Hippocampal formation (tissue), 2 donors: ENCODE measurements around the gene LSS.
A peak's percentile ranks its signal among the peaks of the same experiment; 100 is the strongest.
"Not testable (repeated sequence)": the region's sequence is repeated elsewhere in the genome, so short reads cannot be mapped to it uniquely, and the experiment has no call there.

Source experiments
- DNase-seq, 2 donors: peaks; one replicate each; lab custom pipeline; 2025; lab: John Stamatoyannopoulos, UW

LSS gene

DNA sequence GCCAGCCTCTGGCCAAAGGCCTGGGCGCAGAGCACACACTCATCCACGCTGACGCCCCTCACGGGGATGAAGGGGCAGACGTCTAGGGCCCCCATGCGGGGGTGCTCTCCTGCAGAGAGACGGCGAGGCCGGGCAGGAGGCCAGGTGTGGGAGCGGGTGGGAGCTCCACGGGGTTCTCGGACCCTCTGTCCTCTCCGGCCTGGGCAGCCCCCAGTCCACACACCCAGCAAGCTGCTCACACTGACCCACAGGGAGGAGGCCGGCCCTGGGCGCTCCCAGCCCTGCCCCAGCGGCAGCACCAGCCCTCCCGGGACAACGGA, 75.7 kb downstream of the LSS start:
- DNase-seq, result no peak

DNA sequence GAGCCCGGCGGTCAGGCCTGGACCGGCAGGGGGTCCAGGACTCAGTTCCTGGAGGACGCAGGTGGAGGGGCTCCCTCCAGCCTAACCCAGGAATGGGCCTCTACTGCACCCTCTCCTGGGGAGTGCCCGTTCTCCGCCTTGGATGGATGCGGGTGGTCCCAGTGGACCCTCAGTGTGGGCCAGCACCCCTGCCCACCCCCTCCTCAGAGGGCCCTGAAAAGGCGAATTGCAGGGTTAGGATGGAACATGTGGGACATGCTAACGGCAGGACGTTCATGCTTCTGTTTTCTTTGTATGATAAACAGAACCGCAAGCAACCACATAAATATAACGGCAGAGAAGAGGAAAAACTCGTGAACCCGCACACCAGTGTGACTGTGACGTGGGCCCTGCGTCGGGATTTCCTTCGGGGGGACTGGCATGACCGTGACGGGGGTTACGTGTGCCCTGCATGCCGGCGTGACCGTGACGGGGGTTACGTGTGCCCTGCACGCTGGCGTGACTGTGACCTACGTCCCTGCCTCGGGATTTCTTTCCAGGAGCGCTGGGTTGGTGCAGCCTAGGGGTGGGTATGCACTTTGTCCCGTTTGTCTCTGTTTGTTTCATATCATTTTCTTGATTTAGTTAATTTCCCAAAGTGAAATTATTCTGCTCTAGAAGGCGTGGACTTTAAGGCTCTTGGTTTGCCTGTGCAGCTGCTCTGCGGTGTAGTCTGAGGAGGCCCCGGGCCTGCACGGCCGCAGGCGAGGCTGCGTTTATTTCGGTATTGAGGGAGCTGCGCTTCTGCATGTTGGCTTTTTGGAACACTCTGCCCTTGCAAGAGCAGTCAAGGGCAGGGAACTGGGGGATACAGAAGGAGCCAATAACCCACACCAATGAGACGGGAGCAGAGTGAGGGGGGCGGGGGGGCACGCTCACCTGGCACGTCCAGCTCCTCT, 76.3 kb downstream of the LSS start:
- DNase-seq, result no peak

DNA sequence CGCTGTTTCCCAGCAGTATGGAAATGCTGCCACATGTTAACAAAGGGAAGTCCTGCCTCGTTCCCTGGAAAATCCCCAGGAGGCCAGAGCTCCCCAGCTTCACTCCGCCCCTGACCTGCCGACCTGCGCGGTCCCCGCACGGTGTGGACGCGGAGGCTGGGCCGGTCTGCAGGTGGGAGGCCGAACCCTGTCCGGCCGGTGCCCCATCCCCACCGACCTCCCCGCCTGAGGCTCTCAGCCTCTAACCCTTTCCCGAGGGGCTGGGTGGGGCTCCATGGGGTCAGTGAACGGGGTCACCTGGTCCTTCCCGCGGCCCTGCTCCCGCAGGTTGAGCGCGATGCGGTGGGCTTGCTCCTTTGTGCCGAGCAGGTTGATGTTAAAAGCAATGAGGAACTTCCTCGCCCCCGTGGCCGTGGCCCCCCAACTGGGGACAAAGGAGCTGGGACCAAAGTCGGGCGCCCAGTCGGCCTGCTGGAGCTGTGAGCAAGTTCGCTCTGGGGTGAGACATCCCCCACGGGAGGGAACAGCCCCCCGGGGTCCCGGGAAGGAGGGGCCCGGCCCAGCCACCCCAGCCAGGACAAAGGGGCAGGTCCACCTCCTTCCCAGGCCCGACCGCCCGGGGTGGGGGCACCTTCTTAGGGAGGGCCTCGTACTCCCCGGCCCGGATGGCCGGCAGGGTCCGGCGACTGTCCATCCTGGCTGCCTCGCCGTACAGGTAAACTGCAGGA, 77.1 kb downstream of the LSS start:
- DNase-seq, result no peak

DNA sequence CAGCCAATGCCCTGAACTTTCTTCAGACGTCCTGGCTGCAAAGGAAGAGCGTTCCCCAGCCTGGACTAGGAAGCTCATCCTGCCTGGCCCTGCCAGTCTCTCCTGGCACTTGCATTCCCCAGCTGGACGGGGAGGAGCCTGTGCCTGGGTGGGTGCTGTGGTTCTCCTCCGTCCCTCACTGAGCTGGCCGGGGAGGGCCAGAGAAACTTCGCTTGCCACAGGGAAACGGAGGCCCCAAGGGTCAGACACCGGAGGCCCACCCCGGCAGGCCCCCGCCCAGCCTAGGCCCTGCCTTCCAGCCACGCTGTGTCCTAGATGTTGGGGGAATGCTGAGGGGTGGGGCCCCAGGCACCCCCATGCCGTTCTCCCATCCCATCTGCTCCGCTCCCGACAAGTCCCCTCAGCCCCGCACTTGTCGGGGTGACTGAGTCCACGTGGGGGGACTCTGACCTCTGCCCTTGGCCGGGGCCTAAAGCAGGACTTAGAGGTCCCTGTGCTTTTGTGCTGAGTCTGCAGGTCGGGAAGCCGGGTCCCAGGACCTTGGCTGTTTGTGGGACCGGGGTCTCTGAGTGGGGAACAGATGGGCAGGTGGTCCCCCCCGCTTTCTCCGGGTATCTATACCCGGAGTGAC, 78.0 kb downstream of the LSS start:
- no peak for DNase-seq

DNA sequence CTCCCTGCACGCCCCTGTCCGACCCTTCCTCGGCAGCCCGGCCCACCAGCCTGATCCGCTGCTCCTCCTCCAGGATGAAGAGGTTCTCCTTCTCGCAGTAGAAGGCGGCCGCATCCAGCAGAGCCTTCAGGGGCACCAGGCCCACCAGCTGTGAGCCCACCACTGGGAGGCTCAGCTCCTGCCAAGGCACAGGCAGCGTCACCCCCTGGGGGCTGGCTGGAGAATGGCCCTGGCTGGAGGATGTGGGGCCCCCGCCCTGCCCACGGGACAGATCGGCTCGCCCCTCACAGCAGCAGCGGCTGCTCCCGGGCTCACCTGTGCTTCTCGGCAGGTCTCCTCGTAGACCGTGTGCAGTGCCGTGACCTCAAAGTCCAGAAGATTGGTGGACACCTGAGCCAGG, 78.5 kb downstream of the LSS start:
- DNase-seq, result no peak

DNA sequence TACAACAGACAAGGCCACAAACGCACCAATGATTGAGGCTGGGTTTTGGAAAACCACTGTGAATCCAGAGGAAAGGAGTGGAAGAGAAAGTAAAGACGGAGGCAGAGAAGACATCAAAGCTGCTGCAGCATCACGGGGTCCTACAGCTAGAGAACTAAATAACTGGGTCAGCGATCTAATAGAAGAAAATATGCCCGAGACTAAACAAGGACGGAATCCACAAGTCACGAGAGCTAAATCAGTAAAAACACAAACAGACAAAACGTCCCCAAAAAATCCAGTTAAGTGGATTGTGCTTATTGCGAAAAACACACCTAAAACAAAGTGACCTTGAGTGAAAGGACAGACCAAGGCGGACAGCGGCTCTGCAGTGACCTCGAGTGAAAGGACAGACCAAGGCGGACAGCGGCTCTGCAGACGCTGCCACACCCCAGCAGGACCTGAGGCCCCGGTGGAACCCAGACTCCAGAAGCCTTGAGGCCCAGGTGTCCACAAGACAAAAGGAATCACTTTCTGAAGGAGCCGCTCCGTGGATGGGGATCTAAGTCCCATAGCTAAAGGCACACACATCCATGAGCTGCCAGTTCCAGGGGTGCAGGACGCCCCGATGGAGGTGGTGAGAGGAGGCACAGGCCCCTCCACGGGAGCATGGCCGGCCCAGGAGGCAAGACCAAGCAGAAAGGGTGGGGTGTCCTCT, 79.2 kb downstream of the LSS start:
- DNase-seq, result no peak

DNA sequence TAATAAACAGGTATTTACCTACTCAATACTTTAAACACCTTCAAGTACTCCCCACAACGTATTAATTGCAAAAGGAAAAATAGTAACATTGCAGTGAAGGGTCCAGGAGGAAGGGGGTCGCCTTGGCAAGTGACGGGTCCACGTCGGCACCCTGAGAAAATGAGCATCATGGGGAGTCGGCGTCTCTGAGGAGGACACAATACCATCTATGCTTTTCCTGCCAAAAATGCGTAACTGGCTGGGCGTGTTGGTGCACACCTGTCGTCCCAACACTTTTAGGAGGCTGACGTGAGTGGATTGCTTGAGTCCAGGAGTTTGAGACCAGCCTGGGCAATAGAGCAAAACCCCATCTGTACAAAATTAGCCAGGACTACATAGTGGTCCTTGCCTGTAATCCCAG, 80.5 kb downstream of the LSS start:
- no peak for DNase-seq

DNA sequence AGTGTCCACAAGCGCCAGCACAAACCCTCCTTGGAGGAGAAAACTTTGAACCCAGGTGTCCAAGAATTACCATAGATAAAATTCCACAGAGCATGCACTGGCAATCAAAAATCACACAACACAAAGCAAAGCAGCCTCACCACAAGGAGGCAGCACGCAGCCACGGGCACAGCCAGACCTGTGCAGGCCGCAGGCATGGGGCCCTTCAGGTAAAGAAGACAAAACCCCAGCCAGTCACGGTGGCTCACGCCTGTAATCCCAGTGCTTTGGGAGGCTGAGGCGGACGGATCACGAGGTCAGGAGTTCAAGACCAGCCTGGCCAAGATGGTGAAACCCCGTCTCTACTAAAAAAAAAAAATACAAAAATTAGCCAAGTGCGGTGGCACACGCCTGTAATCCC, 81.1 kb downstream of the LSS start:
- DNase-seq, result not testable (repeated sequence)

DNA sequence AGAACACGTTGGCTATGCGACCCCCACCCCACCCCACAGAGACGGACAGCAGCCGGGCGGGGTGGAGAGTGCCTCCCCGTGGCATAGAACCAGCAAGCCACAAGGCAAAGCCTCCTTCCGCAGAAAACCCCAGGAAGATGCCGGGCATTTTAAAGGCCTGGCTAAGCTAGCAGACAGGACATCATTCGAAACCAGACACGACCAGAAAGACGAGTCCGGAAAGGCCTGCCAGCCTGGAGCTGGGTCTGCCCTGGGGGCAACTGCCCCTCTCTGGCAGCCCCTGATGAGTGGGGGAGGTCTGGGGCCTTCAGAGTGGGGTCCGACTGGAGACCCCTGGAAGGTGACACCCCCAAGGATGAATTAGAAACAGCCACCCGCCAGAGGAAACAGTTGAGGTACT, 81.7 kb downstream of the LSS start:
- no peak for DNase-seq

DNA sequence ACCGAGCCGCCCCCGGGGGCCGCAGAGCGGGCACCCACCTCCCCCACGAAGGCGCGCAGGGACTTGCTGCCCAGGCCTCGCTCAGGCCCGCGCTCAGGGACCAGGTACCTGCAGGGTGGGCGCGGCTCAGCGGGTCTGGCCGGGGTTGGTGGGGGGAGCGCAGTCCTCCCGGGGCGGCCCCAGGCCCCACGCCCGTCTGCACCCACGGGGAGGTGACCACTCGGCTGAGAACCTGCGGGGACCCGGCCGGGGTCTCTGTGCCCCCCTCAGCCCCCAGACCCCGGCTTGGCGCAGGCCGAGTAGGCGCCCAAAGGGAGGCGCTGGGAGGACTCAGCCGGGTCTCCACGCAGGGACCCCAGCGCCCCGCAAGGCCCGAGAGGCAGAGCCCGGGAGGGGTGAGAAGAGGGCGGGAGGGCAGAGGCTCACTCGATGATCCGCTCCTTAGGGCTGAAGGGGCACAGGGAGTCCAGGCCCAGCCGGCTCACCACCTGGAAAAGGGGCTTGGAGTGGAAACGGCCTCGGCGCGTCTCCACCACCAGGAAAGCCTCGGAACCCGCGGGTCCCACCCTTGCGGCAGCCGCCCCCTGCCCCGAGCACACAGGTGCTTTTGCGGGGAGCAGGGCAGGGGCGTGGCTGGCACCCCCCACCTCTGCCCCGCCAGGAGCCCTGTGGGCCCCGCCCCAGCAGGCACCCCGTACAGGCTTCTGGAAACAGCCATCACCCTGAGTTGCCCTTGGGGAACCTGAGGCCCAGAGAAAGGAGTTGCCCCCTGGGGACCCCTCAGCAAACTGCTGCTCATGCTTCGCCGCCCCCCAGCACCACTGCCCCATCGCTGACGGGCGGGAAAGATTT, 82.5 kb downstream of the LSS start:
- no peak for DNase-seq

DNA sequence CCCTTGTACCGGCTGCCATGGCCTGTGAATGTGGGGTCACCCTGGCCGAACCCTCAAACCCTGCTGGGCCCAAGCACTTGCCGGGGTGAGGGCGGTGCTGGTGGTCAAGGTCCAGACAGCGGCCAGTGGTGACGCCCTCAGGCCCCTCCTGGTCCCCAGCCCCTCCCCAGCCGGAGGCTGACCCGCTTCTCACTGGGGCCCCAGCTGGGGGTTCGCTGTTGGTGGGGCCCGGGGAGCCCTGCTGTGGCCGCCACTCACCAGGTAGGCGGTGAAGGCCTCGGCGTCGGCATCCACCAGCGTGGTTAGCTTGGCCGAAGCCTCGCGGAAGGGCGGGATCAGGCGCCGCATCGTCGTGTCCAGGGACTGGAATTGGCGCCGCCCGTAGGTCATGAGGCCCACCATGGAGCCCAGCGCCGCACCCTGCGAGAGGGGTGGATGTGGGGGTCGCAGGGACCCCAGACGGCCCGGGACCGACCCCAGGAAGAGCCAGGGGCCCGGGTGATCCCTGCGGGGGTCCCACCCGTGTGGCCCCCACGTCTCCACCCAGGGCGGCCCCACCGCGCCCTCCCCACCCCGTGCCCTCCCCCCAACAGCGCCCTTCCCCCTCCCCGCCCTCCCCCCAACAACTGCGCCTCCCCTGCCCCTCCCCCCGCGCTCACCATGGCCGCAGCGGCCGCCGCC, 83.3 kb downstream of the LSS start:
- no peak for DNase-seq

DNA sequence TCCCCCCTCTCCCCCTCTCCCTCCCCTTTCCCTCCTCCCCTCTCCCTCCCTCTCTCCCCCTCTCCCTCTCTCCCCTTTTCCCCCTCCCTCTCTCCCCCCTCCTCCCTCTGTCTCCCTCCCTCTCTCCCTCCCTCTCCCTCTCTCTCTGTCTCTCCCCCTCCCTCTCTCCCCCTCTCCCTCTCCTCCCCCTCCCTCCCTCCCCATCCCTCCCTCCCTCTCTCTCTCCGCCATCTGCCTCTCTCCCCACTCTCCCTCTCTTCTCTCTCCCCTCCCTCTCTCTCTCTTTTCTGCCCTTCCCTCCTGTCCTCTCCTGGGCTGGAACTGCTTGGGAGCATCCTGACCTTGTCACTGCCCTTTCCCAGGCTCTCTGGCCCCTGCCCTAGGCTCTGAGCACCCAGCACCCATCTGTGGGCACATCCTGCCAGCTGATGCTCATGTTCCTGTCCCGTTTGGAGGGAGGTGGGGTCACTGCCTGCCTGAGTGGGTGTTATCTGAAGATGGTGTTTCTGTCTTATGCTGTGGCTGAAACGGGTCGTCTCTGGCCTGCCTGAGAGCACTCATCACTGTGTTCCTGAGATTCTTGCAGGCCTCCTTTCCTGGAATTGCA, 84.0 kb downstream of the LSS start:
- peak in 1 of 2 donors; percentile 8 for DNase-seq

DNA sequence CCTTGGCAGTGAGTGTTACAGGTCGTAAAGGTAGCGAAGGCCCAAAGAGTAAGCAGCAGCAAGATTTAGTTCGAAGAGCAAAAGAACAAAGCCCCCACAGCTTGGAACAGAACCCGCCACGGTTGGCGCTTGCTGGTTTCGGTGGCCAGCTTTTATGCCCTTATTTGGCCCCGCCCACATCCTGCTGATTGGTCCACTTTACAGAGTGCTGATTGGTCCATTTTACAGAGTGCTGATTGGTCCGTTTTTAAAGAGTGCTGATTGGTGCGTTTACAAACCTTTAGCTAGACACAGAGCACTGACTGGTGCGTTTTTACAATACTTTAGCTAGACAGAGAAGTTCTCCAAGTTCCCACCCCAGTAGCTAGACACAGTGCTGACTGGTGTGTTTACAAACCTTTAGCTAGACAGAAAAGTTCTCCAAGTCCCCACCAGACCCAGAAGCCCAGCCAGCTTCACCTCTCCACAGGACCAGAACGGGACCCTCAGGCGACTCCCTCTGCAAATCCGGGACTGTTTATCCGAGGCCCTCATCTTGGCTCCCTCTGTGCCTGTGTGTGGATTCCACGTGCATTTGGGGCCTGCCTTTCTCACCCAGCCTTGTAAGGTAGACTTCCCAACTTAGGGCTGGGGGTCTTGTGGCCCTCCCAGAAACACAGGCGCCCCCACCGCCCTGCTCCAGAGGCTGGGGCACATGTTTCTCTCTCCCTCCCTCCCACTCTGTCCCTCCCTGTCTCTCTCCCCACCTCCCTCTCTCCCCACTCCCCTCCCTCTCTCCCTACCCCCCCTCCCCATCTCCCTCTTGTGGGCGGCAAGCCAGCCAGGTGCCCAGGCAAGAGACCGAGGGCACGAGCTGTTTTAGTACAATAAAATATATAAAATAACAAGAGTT, 85.7 kb downstream of the LSS start:
- no peak for DNase-seq

DNA sequence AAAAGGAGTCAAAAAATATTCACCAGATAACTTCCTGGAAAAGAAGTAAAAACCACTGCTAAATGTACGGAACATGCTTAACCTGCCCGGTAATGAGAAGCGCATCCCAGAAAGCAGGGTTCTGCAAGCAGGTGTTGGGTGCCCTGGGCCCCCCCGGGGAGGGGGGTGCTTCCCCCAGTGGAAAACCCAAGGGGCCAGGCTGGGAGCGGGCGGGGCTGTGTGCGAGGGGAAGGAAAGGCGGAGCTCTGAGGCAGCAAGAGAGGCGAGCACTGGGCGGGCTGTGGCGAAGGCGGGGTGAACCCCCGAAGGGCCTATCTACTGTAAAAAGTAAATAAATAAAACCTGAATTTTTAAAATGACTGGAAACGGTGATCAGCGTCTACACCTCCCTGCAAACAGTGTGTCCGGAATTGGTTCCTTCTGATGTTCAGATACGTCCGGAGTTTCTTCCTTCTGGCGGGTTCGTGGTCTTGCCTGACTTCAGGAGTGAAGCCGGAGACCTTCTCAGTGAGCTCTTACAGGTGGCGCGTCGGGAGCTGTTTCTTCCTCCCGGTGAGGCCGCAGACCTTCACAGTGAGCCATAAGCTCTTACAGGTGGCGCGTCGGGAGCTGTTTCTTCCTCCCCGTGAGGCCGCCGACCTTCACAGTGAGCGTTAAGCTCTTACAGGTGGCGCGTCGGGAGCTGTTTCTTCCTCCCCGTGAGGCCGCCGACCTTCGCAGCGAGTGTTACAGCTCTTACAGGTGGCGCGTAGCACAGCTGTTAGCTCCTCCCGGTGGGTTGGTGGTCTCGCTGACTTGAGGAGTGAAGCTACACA, 86.6 kb downstream of the LSS start:
- DNase-seq, result no peak

DNA sequence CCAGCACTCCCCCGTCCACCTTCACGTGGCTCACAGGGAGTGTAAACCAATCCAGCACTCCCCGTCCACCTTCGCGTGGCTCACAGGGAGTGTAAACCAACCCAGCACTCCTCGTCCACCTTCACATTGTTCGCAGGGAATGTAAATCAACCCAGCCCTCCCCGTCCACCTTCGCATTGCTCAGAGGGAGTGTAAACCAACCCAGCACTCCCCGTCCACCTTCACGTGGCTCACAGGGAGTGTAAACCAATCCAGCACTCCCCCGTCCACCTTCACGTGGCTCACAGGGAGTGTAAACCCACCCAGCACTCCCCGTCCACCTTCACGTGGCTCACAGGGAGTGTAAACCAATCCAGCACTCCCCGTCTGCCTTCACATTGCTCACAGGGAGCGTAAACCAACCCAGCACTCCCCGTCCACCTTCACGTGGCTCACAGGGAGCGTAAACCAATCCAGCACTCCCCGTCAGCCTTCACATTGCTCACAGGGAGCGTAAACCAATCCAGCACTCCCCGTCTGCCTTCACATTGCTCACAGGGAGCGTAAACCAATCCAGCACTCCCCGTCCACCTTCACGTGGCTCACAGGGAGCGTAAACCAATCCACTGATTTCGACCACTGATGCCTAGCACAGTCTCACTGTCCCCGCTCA, 88.1 kb downstream of the LSS start:
- not testable (repeated sequence) for DNase-seq

DNA sequence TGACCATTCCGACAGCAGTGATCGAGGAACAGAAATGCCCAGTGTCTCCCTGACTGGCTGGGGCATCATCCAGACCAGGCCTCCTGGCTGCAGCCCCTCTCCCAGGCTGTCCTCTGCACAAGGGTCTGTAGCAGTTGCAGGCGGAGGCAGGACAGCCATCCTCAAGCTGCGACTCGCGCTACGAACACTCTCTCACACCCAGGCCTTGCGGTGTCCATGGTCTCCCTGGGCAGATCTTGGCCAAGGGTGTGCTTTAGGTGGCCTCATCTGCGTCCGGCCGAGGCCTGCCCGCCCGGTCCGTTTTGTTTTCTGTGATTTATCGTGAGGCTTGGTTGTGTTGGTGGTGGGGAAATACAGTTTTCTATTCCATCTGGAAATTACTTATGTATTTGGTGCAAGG, 88.9 kb downstream of the LSS start:
- no peak for DNase-seq

DNA sequence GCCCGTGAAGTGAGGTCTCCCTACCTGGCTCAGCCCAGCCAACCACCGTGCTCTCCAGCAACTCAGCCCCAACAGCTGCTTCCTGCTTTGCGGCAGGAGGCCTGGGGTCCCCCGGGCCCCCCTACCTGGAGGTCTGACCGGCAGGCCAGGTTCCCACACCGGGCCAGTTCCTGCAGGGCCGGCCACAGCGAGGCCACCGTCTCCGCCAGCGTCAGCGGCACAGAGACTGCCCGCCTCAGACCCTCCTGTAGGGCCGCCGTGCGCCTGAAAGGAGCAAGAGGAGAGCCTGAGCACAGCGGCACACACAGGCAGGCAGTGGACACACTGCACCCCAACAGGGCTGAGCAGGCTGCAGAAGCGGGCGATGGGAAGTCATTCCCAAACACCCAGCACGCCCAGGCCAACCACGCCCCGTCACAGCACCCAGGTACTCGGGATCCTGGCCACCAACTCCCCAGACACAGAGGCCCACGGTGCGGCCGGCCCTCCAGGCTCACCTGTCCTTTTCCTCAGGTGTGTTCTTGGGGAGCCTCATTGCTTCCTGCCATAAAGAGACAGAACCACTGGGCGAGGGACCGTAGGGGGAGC, 90.1 kb downstream of the LSS start:
- no peak for DNase-seq
